Measurements from ENCODE around the gene CLRN1. TPM values are rescaled to one million over a fixed set of nuclear protein-coding genes. Genes with fewer than 3 reads are reported as not detected.

The CLRN1 gene
- total and polyA plus RNA-seq, 2 experiments from 2014 or later = 0.45 to 0.69 TPM

GRCh38 chr3:150885535-150885934 lies 87.0 kb downstream of the CLRN1 start:
- no peak overlapping the region for H2AFZ ChIP-seq
- H3K27me3 ChIP-seq (ENCODE audit: insufficient read depth) = no peaks in the 10 kb centered on the region
- H4K20me1 ChIP-seq (replicated peaks; ENCODE audit: insufficient read depth) = no peaks in the 10 kb centered on the region
- no peak for ATAC-seq
- no peaks in the 10 kb centered on the region; the same call in 2 of the 3 replicates for H3K36me3 Mint-ChIP-seq (ENCODE audit: low read depth)
- H3F3A ChIP-seq (replicated peaks; ENCODE audit: low read depth) = no peaks in the 10 kb centered on the region
- no peak overlapping the region for H3K4me3 ChIP-seq
- no peaks in the 10 kb centered on the region for H3K79me2 ChIP-seq (replicated peaks; ENCODE audit: insufficient read depth)
- H3K9me3 Mint-ChIP-seq = no peaks in the 10 kb centered on the region; the same call in 2 of the 3 replicates
- no peak for DNase-seq (ENCODE audit: low spot score)
- H3K9me2 ChIP-seq (ENCODE audit: insufficient read depth) = 0 out of 2 replicates have a peak, but pooled peaks cover 3% of the 10 kb centered on the region
- H3K4me2 ChIP-seq = no peak overlapping the region
- H3K36me3 ChIP-seq (ENCODE audit: insufficient read depth) = no peaks in the 10 kb centered on the region
- H3K4me1 Mint-ChIP-seq = peaks cover 4% of the 10 kb centered on the region; the same call in 1 of the 3 replicates
- no peaks in the 10 kb centered on the region for H3K4me1 ChIP-seq (ENCODE audit: insufficient read depth)
- TF ChIP-seq ZNF331 (CRISPR knock-in tag; IDR thresholded peaks at IDR 0.05; ENCODE audit: low read depth) = no peak
- no peak for TF ChIP-seq POLR2AphosphoS5 (IDR thresholded peaks at IDR 0.05; ENCODE audit: low read depth)
- no peak for TF ChIP-seq ZNF114 (CRISPR knock-in tag; IDR thresholded peaks at IDR 0.05)
- no peak for TF ChIP-seq CTCF (conservative IDR thresholded peaks at IDR 0.05; ENCODE audit: low read depth in 2 of 2)
- no peak for TF ChIP-seq EZH2 (IDR thresholded peaks at IDR 0.05; ENCODE audit: low read depth, unreplicated experiment)
- no peak overlapping the region for H3K27ac Mint-ChIP-seq
- H3K27ac ChIP-seq (ENCODE audit: low read depth) = no peak overlapping the region
- H3K27me3 Mint-ChIP-seq (ENCODE audit: insufficient read depth, low read depth, poor library complexity) = no peaks in the 10 kb centered on the region
- H3K4me3 Mint-ChIP-seq = no peak overlapping the region

GRCh38 chr3:150878996-150879575 lies 93.4 kb downstream of the CLRN1 start:
- no peaks in the 10 kb centered on the region for H3F3A ChIP-seq (replicated peaks; ENCODE audit: low read depth)
- H3K27me3 Mint-ChIP-seq (ENCODE audit: insufficient read depth, low read depth, poor library complexity) = no peaks in the 10 kb centered on the region

More at GRCh38 chr3:150878996-150879575, 93.4 kb downstream of the CLRN1 start:
- Mint-ChIP-seq H3K9me3 (no peaks in the 10 kb centered on the region), H3K27ac (no peak overlapping the region), H3K36me3 (ENCODE audit: low read depth) (no peaks in the 10 kb centered on the region), H3K4me3 (no peak overlapping the region), H3K4me1 (peaks cover 4% of the 10 kb centered on the region; the same call in 1 of the 3 replicates)
- DNase-seq (ENCODE audit: low spot score) = no peak
- H3K79me2 ChIP-seq (replicated peaks; ENCODE audit: insufficient read depth) = no peaks in the 10 kb centered on the region
- no peak overlapping the region for H3K4me3 ChIP-seq
- no peak overlapping the region for H3K27ac ChIP-seq (ENCODE audit: low read depth)
- no peaks in the 10 kb centered on the region for H3K9me2 ChIP-seq (ENCODE audit: insufficient read depth)
- H3K36me3 ChIP-seq (ENCODE audit: insufficient read depth) = no peaks in the 10 kb centered on the region
- H3K4me2 ChIP-seq = no peak overlapping the region
- H4K20me1 ChIP-seq (replicated peaks; ENCODE audit: insufficient read depth) = no peaks in the 10 kb centered on the region
- no peaks in the 10 kb centered on the region for H3K27me3 ChIP-seq (ENCODE audit: insufficient read depth)
- TF ChIP-seq ZNF114 (CRISPR knock-in tag; IDR thresholded peaks at IDR 0.05) = no peak
- no peak for TF ChIP-seq POLR2AphosphoS5 (IDR thresholded peaks at IDR 0.05; ENCODE audit: low read depth)
- TF ChIP-seq EZH2 (IDR thresholded peaks at IDR 0.05; ENCODE audit: low read depth, unreplicated experiment) = no peak
- no peak for TF ChIP-seq CTCF (conservative IDR thresholded peaks at IDR 0.05; ENCODE audit: low read depth in 2 of 2)
- H3K4me1 ChIP-seq (ENCODE audit: insufficient read depth) = no peaks in the 10 kb centered on the region
- ATAC-seq = no peak
- peak overlapping the region; percentile 74; the same call in 1 of the 2 replicates for H2AFZ ChIP-seq
